GM12878 (cell line): ENCODE results near the gene RHBDD1. TPM values are rescaled to one million over a fixed set of nuclear protein-coding genes. Genes with fewer than 3 reads are reported as not detected.

Experiments used
- ATAC-seq: fragments of 200-7000 bp; cut with Tn5 transposase; 3 replicates; pipeline ENCODE4 v1.9.1; 2020; ENCODE audit warnings: mild to moderate bottlenecking, moderate library complexity
- BruUV-seq: library from RNA; stranded (reverse); fragments of 400-500 nt; replicated peaks from 2 replicates; lab custom pipeline; 2021; lab: Mats Ljungman, UMichigan
- CTCF ChIA-PET: fragments of 300-600 bp; sonication (Branson Sonifier 250); formaldehyde crosslinking; extraction: SDS; loops from one replicate; lab custom pipeline; 2021; ENCODE audit warnings: inconsistent platforms; lab: Yijun Ruan, JAX
- POLR2A ChIA-PET: fragments of 350-600 bp; formaldehyde crosslinking; extraction: SDS; loops from one replicate; lab custom pipeline; 2021; ENCODE audit warnings: inconsistent platforms; lab: Charles Lee
- RAD21 ChIA-PET: fragments of 300-600 bp; sonication (Branson Sonifier 250); formaldehyde crosslinking; loops from one replicate; lab custom pipeline; 2023; ENCODE audit warnings: antibody characterized with exemption; ENCODE audit not compliant: unreplicated experiment; lab: Charles Lee
- SMC1A ChIA-PET: fragments of 300-600 bp; sonication (Branson Sonifier 250); formaldehyde crosslinking; loops from one replicate; lab custom pipeline; 2023; ENCODE audit not compliant: unreplicated experiment, uncharacterized antibody; lab: Charles Lee
- DNase-seq: peaks from one replicate; pipeline ENCODE4 v3.0.0-alpha.2; 2011; ENCODE audit warnings: low read depth, low spot score
- FAIRE-seq: peaks from 3 replicates; lab custom pipeline; 2011; peaks lifted over from hg19 to GRCh38; lab: Jason Lieb, UNC
- H2AFZ ChIP-seq: 2 replicates; pipeline ENCODE4 v1.6.0; 2011; ENCODE audit warnings: low read depth, low read length, control low read depth; ENCODE audit not compliant: control insufficient read depth
- H3K27ac ChIP-seq: 2 replicates; pipeline ENCODE4 v1.5.1; 2011; ENCODE audit warnings: control low read depth; ENCODE audit not compliant: control insufficient read depth, insufficient read depth
- H3K27me3 ChIP-seq, 2 experiments: replicated peaks in 1 of 2; 2 replicates each; pipeline versions ENCODE4 v1.6.0 to v1.6.1; 2011; ENCODE audit warnings: low read length in 1 of 2; ENCODE audit not compliant: control insufficient read depth in 2 of 2, insufficient read depth in 2 of 2
- H3K36me3 ChIP-seq, 2 experiments: 2 replicates each; pipeline ENCODE4 v1.5.1; 2011; ENCODE audit warnings: low read length in 1 of 2; ENCODE audit not compliant: control insufficient read depth in 2 of 2, insufficient read depth in 2 of 2
- H3K4me1 ChIP-seq: 2 replicates; pipeline ENCODE4 v1.6.1; 2011; ENCODE audit warnings: mild to moderate bottlenecking, low read length, moderate library complexity, mixed read lengths; ENCODE audit not compliant: control insufficient read depth, insufficient read depth
- H3K4me2 ChIP-seq: 2 replicates; pipeline ENCODE4 v1.6.0; 2011; ENCODE audit warnings: control low read depth; ENCODE audit not compliant: control insufficient read depth, insufficient read depth
- H3K4me3 ChIP-seq: fragments of 200-600 bp; sonication (generic); 2 replicates; pipeline ENCODE4 v1.5.1; 2016
- H3K79me2 ChIP-seq: 2 replicates; pipeline ENCODE4 v1.6.0; 2011; ENCODE audit warnings: low read length; ENCODE audit not compliant: control insufficient read depth, insufficient read depth
- H3K9ac ChIP-seq: 2 replicates; pipeline ENCODE4 v1.8.0; 2011; ENCODE audit warnings: low read length, control low read depth, mixed read lengths; ENCODE audit not compliant: control insufficient read depth, insufficient read depth
- H3K9me3 ChIP-seq: replicated peaks from 3 replicates; pipeline ENCODE4 v1.5.1; 2011; ENCODE audit warnings: mild to moderate bottlenecking, low read length; ENCODE audit not compliant: control insufficient read depth, insufficient read depth
- H4K20me1 ChIP-seq: 2 replicates; pipeline ENCODE4 v1.6.0; 2011; ENCODE audit not compliant: control insufficient read depth, insufficient read depth
- FOXK2 ChIP-seq: fragments of 450-650 bp; IDR thresholded peaks from 2 replicates; pipeline ENCODE4 v1.6.1; 2017; ENCODE audit warnings: mild to moderate bottlenecking, moderate library complexity
- NFYB ChIP-seq: IDR thresholded peaks from 2 replicates; pipeline ENCODE4 v1.6.1; 2011; ENCODE audit warnings: low read depth, mild to moderate bottlenecking, low read length, improper control_type of control experiment, moderate library complexity; ENCODE audit not compliant: insufficient read depth
- PAX5 ChIP-seq: IDR thresholded peaks from 2 replicates; pipeline ENCODE4 v1.6.1; 2011; ENCODE audit warnings: low read depth, low read length, borderline replicate concordance
- PAX8 ChIP-seq: fragments of 450-650 bp; IDR thresholded peaks from 2 replicates; pipeline ENCODE4 v1.6.1; 2017; ENCODE audit warnings: mild to moderate bottlenecking, moderate library complexity
- POLR2A ChIP-seq: IDR thresholded peaks from 2 replicates; pipeline ENCODE4 v1.6.1; 2011; ENCODE audit warnings: low read depth, mild to moderate bottlenecking, low read length
- SKIL ChIP-seq: fragments of 450-650 bp; IDR thresholded peaks from 2 replicates; pipeline ENCODE4 v1.6.1; 2017; ENCODE audit warnings: mild to moderate bottlenecking, low read depth, inconsistent platforms; ENCODE audit not compliant: poor library complexity, severe bottlenecking
- SREBF2 ChIP-seq: IDR thresholded peaks from 2 replicates; pipeline ENCODE4 v1.6.1; 2012; ENCODE audit warnings: mild to moderate bottlenecking, low read length
- SRF ChIP-seq, 2 experiments: IDR thresholded peaks; 2 replicates each; pipeline ENCODE4 v1.6.1; 2011; ENCODE audit warnings: low read depth in 2 of 2, low read length in 2 of 2, mild to moderate bottlenecking in 1 of 2, moderate library complexity in 1 of 2
- ZBED1 ChIP-seq: IDR thresholded peaks from 2 replicates; pipeline ENCODE4 v1.6.1; 2016; ENCODE audit warnings: borderline replicate concordance
- WGBS: methylation state at CpG from one replicate; pipeline ENCODE4 v1.1.6; 2016; ENCODE audit warnings: low lambda C conversion rate; ENCODE audit not compliant: insufficient replicate concordance, insufficient coverage; ENCODE audit errors: missing lambda C conversion rate; 5-methylcytosine and 5-hydroxymethylcytosine counted together
- in situ Hi-C: fragments of 300-500 bp; cut with MboI; formaldehyde crosslinking; loops from 9 replicates; pipeline ENCODE4 v1.14.3; 2018; ENCODE audit warnings: mixed read lengths
- intact Hi-C: fragments of 100-400 bp; cut with micrococcal nuclease; formaldehyde crosslinking; loops from one replicate; pipeline ENCODE4 v1.14.2; 2022; ENCODE audit not compliant: unreplicated experiment
- polyA plus RNA-seq, 11 experiments: library from polyadenylated mRNA; depleted of rRNA in 4 of 11; unstranded in 6 of 11; stranded (reverse) in 5 of 11; fragments of >200 nt; fragmentation: Nextera tagmentation in 4 of 11; fragmentation: Illumina TruSeq in 1 of 11; extraction: Ambion mirVana in 4 of 11; extraction: Trizol in 1 of 11; gene quantifications; 1 replicate in 1 of 11; 2 replicates in 10 of 11; pipeline versions ENCODE4 v1.2.1 to v1.2.3, GENCODE V29; 2011 to 2016; ENCODE audit warnings: inconsistent platforms in 2 of 11, missing spikeins in 2 of 11, low read depth in 1 of 11
- total RNA-seq, 4 experiments: library from RNA; depleted of rRNA in 3 of 4; stranded (reverse); fragments of >200 nt in 3 of 4; fragmentation: Illumina TruSeq in 1 of 4; extraction: Trizol in 1 of 4; gene quantifications; 2 replicates each; pipeline versions ENCODE4 v1.2.1 to v1.2.3, GENCODE V29; 2013 to 2021
- TF ChIP-seq, protein P1 (sequence below): fragments of 150-350 bp; IDR thresholded peaks from 2 replicates; pipeline ENCODE4 v1.6.1; 2014; ENCODE audit warnings: mild to moderate bottlenecking, low read depth, low read length
- TF ChIP-seq, protein P2 (sequence below): fragments of 150-350 bp; IDR thresholded peaks from 2 replicates; pipeline ENCODE4 v1.6.1; 2016; ENCODE audit warnings: low read depth, low read length
- TF ChIP-seq, protein P3 (sequence below): fragments of 450-650 bp; IDR thresholded peaks from 2 replicates; pipeline ENCODE4 v1.6.1; 2017; ENCODE audit warnings: antibody characterized with exemption, mild to moderate bottlenecking, moderate library complexity

The RHBDD1 gene
- total and polyA plus RNA-seq, 10 of the 15 experiments (the other 5 are each of a cell fraction or from before 2014, with no cell fraction given): 7.1 to 36.4 (median 14.7) TPM

DNA sequence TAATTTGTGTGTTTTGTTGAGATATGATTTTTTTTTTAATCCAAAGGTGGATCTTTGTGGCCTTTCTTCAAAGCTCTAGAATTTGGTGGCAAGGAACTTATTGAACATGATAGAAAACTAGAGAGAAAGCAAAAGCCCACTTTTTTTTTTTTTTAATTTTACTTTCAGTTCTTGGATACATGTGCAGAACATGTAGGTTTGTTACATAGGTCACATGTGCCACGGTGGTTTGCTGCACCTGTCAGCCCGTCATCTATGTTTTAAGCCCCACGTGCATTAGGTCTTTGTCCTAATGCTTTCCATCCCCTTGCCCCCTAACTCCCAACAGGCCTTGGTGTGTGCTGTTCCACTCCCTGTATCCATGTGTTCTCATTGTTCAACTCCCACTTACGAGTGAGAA lies 135.9 kb downstream of the RHBDD1 start (continued):
- TF ChIP-seq, protein P1, sequence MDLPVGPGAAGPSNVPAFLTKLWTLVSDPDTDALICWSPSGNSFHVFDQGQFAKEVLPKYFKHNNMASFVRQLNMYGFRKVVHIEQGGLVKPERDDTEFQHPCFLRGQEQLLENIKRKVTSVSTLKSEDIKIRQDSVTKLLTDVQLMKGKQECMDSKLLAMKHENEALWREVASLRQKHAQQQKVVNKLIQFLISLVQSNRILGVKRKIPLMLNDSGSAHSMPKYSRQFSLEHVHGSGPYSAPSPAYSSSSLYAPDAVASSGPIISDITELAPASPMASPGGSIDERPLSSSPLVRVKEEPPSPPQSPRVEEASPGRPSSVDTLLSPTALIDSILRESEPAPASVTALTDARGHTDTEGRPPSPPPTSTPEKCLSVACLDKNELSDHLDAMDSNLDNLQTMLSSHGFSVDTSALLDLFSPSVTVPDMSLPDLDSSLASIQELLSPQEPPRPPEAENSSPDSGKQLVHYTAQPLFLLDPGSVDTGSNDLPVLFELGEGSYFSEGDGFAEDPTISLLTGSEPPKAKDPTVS: no peak
- TF ChIP-seq PAX5: no peak

GRCh38 chr2:226973816-226974215 lies 138.0 kb downstream of the RHBDD1 start:
- Histone ChIP-seq H3K79me2 (peaks cover 2% of the 10 kb centered on the region), H3K27me3 (no peaks in the 10 kb centered on the region), H3K4me1 (peaks cover 5% of the 10 kb centered on the region; the same call in 1 of the 2 replicates), H2AFZ (no peak overlapping the region), H3K4me3 (no peak overlapping the region), H3K36me3 (peaks cover 0 to 3% of the 10 kb centered on the region in 2 experiments; a peak in 1 of 4 replicates), H3K4me2 (no peak overlapping the region), H3K27ac (no peak overlapping the region), H4K20me1 (no peaks in the 10 kb centered on the region), H3K9me3 (no peaks in the 10 kb centered on the region; the same call in 2 of the 3 replicates), H3K9ac (no peak overlapping the region)
- SMC1A ChIA-PET: no interaction called here
- BruUV-seq: no TSS peak
- WGBS: 98% methylated on average over 10 of the region's 10 CpGs
- FAIRE-seq: no peak
- CTCF ChIA-PET: no interaction called here
- POLR2A ChIA-PET: no interaction called here
- intact Hi-C loops: no loop called here
- in situ Hi-C loops: loop anchor here (5.0 kb wide), 1 partner anchor 137 kb away; the partner anchor contains the start of gene RHBDD1
- DNase-seq: no peak
- ATAC-seq: no peak
- RAD21 ChIA-PET: no interaction called here
- TF ChIP-seq NFYB (no peak), POLR2A (no peak), ZBED1 (no peak), PAX8 (no peak), SKIL (no peak), SREBF2 (no peak), FOXK2 (no peak), SRF (IDR thresholded peaks at IDR 0.05; ENCODE audit: low read depth in 2 of 2, low read length in 2 of 2) (no peak)
- TF ChIP-seq, protein P2, sequence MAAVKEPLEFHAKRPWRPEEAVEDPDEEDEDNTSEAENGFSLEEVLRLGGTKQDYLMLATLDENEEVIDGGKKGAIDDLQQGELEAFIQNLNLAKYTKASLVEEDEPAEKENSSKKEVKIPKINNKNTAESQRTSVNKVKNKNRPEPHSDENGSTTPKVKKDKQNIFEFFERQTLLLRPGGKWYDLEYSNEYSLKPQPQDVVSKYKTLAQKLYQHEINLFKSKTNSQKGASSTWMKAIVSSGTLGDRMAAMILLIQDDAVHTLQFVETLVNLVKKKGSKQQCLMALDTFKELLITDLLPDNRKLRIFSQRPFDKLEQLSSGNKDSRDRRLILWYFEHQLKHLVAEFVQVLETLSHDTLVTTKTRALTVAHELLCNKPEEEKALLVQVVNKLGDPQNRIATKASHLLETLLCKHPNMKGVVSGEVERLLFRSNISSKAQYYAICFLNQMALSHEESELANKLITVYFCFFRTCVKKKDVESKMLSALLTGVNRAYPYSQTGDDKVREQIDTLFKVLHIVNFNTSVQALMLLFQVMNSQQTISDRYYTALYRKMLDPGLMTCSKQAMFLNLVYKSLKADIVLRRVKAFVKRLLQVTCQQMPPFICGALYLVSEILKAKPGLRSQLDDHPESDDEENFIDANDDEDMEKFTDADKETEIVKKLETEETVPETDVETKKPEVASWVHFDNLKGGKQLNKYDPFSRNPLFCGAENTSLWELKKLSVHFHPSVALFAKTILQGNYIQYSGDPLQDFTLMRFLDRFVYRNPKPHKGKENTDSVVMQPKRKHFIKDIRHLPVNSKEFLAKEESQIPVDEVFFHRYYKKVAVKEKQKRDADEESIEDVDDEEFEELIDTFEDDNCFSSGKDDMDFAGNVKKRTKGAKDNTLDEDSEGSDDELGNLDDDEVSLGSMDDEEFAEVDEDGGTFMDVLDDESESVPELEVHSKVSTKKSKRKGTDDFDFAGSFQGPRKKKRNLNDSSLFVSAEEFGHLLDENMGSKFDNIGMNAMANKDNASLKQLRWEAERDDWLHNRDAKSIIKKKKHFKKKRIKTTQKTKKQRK: no peak
- TF ChIP-seq, protein P3, sequence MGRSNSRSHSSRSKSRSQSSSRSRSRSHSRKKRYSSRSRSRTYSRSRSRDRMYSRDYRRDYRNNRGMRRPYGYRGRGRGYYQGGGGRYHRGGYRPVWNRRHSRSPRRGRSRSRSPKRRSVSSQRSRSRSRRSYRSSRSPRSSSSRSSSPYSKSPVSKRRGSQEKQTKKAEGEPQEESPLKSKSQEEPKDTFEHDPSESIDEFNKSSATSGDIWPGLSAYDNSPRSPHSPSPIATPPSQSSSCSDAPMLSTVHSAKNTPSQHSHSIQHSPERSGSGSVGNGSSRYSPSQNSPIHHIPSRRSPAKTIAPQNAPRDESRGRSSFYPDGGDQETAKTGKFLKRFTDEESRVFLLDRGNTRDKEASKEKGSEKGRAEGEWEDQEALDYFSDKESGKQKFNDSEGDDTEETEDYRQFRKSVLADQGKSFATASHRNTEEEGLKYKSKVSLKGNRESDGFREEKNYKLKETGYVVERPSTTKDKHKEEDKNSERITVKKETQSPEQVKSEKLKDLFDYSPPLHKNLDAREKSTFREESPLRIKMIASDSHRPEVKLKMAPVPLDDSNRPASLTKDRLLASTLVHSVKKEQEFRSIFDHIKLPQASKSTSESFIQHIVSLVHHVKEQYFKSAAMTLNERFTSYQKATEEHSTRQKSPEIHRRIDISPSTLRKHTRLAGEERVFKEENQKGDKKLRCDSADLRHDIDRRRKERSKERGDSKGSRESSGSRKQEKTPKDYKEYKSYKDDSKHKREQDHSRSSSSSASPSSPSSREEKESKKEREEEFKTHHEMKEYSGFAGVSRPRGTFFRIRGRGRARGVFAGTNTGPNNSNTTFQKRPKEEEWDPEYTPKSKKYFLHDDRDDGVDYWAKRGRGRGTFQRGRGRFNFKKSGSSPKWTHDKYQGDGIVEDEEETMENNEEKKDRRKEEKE: no peak
